ENCODE results near the gene UGDH. TPM values are rescaled to one million over a fixed set of nuclear protein-coding genes. Genes with fewer than 3 reads are reported as not detected.

The UGDH gene
- total RNA-seq, 1 donor from 2014 or later, result 76.2 TPM

GRCh38 chr4:39528061-39528465, 824 bp upstream of the UGDH start:
- Mint-ChIP-seq H3K27ac (peak overlapping the region; percentile 99), H3K4me3 (peak overlapping the region; percentile 99), H3K27me3 (ENCODE audit: low read depth) (no peaks in the 10 kb centered on the region), H3K4me1 (peaks cover 27% of the 10 kb centered on the region), H3K36me3 (peaks cover 32% of the 10 kb centered on the region), H3K9me3 (peaks cover 25% of the 10 kb centered on the region)
- no peak for TF ChIP-seq CTCF (IDR thresholded peaks at IDR 0.05; ENCODE audit: unreplicated experiment)
- DNase-seq (ENCODE audit: low spot score in 2 of 2, unreplicated experiment in 2 of 2), result no peak

GRCh38 chr4:39526765-39527295, 409 bp downstream of the UGDH start:
- peak overlapping the region; percentile 98 for H3K27ac Mint-ChIP-seq

GRCh38 chr4:39525822-39526690, 1.2 kb downstream of the UGDH start:
- H3K4me3 Mint-ChIP-seq, result peak overlapping the region; percentile 99
- TF ChIP-seq CTCF (IDR thresholded peaks at IDR 0.05; ENCODE audit: unreplicated experiment), result no peak
- H3K36me3 Mint-ChIP-seq, result peaks cover 12% of the 10 kb centered on the region
- H3K27ac Mint-ChIP-seq, result peak overlapping the region; percentile 98
- DNase-seq (ENCODE audit: low spot score in 2 of 2, unreplicated experiment in 2 of 2), result no peak
- peaks cover 42% of the 10 kb centered on the region for H3K4me1 Mint-ChIP-seq
- no peaks in the 10 kb centered on the region for H3K27me3 Mint-ChIP-seq (ENCODE audit: low read depth)
- H3K9me3 Mint-ChIP-seq, result peaks cover 7% of the 10 kb centered on the region

More at GRCh38 chr4:39526765-39527295, 409 bp downstream of the UGDH start:
- H3K9me3 Mint-ChIP-seq, result peaks cover 14% of the 10 kb centered on the region
- DNase-seq (ENCODE audit: low spot score in 2 of 2, unreplicated experiment in 2 of 2), result no peak
- peak overlapping the region; percentile 99 for H3K4me3 Mint-ChIP-seq
- TF ChIP-seq CTCF (IDR thresholded peaks at IDR 0.05; ENCODE audit: unreplicated experiment), result no peak
- H3K4me1 Mint-ChIP-seq, result peaks cover 36% of the 10 kb centered on the region
- peaks cover 20% of the 10 kb centered on the region for H3K36me3 Mint-ChIP-seq
- no peaks in the 10 kb centered on the region for H3K27me3 Mint-ChIP-seq (ENCODE audit: low read depth)

- H3K36me3 Mint-ChIP-seq, result no peaks in the 10 kb centered on the region
- H3K4me3 Mint-ChIP-seq, result no peak overlapping the region
- H3K4me1 Mint-ChIP-seq, result peaks cover 40% of the 10 kb centered on the region
- no peaks in the 10 kb centered on the region for H3K9me3 Mint-ChIP-seq
- DNase-seq (ENCODE audit: low spot score in 2 of 2, unreplicated experiment in 2 of 2), result no peak
- H3K27ac Mint-ChIP-seq, result no peak overlapping the region
- no peak for TF ChIP-seq CTCF (IDR thresholded peaks at IDR 0.05; ENCODE audit: unreplicated experiment)
- H3K27me3 Mint-ChIP-seq (ENCODE audit: low read depth), result no peaks in the 10 kb centered on the region
These were observed 2.9 kb downstream of the UGDH start for GRCh38 chr4:39524161-39524957.

- Mint-ChIP-seq H3K27ac (peak overlapping the region; percentile 95), H3K4me1 (peaks cover 31% of the 10 kb centered on the region), H3K4me3 (no peak overlapping the region), H3K36me3 (peaks cover 2% of the 10 kb centered on the region), H3K9me3 (no peaks in the 10 kb centered on the region), H3K27me3 (ENCODE audit: low read depth) (no peaks in the 10 kb centered on the region)
- no peak for TF ChIP-seq CTCF (IDR thresholded peaks at IDR 0.05; ENCODE audit: unreplicated experiment)
- no peak for DNase-seq (ENCODE audit: low spot score in 2 of 2, unreplicated experiment in 2 of 2)
These were observed 5.2 kb downstream of the UGDH start for GRCh38 chr4:39522068-39522467.

Data from mesothelial cell of epicardium (in vitro differentiated cells).